Lung microvascular endothelial cell (primary cell): Measurements from ENCODE around the gene TDRD7. TPM values are rescaled to one million over a fixed set of nuclear protein-coding genes. Genes with fewer than 3 reads are reported as not detected.

Experiments
- DNase-seq, 2 donors: peaks; one replicate each; pipeline versions ENCODE4 v3.0.0 to v3.0.0-alpha.2; 2010; ENCODE audit warnings: low read depth in 2 of 2
- total RNA-seq: library from RNA; depleted of rRNA; stranded (reverse); fragments of >200 nt; gene quantifications from 2 replicates; pipeline ENCODE4 v1.2.1, GENCODE V29; 2014

TDRD7 gene
- total RNA-seq, 1 donor from 2014 or later = 11.3 TPM

DNA sequence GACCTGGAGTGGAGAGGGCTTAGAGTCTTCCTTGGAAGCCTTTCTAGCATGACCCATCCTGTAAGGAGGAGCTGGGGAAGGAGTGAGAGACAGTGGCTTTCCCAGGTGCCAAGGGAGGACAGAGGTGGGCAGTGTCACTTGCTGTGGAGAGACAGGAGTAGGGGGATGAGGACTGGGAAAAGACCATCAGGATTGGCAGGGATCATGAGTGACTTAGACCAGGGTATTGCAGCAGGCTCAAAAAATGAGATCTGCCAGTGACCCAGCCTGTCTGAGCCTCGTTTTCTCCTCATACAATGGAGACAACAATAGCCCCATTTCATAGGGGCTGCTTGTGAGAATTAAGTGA lies 91.9 kb downstream of the TDRD7 start:
- no peak for DNase-seq

GRCh38 chr9:97504381-97505216 lies 92.7 kb downstream of the TDRD7 start:
- DNase-seq = peak; percentile 39 to 86

- no peak for DNase-seq
These were observed 93.9 kb downstream of the TDRD7 start for GRCh38 chr9:97505845-97506244.

GRCh38 chr9:97506306-97506705 lies 94.4 kb downstream of the TDRD7 start:
- no peak for DNase-seq

DNA sequence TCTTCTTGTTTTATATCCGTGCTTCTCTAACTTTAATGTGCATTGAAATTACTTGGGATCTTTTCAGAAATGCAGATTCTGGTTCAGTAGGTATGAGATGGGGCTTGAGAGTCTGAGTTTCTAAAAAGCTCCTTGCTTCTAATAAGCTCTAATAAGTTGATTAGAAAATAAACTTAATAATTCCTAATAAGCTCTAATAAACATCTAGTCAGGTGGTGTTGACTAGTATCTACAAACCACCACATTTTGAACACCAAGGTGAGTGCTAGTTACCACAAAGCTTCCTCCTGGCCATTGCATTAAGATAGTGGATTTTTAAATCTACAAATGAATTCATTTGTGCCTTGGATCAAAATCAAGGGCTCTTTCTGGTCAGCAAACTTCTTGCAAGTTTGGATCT lies 94.9 kb downstream of the TDRD7 start:
- DNase-seq = no peak

- DNase-seq = no peak
These were observed 95.6 kb downstream of the TDRD7 start for GRCh38 chr9:97507428-97507984.

DNA sequence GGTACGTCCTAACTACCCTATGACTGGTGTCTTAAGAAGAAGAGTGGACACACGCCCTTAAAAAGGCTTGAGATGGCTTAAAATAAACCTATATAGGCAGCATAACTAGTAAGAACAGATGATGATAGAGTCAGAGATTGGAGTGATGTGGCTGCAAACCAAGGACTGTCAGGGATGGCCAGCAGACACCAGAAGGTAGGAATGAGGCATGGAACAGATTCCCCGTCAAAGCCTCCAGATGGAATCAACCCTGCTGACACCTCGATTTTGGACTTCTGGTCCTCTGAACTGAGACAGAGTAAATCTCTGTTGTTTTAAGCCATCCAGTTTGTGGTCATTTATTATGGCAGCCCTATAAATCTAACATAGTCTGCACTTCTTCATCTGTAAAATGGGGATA lies 97.0 kb downstream of the TDRD7 start:
- no peak for DNase-seq

- DNase-seq = peak; percentile 97 to 99
These were observed 99.1 kb downstream of the TDRD7 start for GRCh38 chr9:97510797-97511654.

DNA sequence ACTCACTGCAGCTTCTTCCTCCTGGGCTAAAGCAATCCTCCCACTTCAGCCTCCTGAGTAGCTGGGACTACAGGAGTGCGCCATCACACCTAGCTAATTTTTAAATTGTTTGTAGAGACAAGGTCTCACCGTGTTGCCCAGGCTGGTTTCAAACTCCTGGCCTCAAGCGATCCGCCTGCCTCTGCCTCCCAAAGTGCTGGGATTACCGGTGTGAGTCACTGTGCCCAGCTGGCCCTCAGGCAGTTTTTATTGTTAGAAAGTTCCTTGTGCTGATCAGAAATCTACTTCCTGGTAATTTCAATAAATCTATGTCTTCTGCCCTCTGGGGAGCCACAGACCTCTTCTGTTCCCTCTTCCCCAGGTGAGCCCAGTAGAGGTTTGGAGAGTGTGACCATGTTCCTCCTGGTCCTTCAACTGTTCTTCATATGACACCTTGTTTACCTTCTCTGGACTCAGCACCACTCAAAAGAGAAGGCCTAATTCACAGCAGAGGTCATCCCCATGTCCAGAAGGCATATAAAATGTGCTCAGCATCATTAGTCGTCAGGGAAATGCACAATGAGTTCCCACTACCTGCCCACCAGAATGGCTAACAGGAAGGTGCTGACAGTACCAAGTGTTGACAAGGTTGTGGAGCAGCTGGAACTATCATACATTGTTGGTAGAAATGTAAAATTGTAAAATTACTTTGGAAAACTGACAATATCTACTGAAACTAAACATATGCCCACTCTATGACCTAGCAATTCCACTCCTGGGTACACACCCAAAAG lies 99.9 kb downstream of the TDRD7 start:
- DNase-seq = peak in 1 of 2 donors; percentile 51

DNA sequence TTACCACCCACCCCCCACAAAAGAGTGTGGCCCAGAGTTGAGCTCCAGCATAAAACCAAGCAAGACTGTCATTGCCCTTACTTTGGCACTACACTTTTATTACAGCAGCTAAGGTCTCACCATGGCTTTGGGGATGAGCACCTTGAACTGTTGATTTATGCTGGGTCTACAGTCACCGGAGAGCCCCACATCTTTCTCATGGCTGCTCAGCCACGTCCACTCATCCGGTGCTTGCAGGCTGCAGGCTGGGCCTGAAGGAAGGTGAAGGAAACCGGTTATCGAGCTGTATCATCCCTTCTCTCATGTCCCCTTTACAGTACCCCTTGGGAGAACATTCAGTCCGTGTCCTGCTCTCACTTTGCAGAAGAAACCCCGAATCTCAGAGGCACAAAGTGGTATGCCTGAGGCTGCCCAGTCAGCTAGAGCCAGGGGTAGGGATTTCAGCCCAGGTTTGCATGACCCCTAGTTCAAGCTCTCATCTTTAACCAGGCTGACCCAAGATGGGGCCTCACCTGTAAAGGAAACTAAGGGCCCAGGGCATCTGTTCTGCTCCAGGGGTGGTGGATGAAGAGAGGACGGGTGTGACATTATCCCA lies 101.2 kb downstream of the TDRD7 start:
- DNase-seq = no peak

DNA sequence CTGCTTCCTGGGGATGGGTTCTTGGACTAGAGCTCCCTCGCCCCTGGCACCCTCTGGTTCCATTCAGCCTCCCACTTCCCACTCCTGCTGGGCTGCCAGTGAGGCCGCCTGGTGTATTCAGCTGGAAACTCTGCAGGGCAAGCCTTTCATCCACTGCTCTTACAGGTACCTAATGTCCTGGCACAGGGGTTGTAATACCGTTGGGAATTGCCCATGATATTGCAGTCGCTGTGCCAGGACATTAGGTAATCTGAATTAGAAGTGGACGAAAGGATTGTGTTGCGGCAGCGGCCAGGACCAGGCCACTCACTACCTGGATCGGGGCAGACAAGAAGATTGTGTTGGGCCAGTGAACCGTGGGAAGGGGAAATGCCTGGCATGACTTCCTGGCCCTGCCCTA lies 102.6 kb downstream of the TDRD7 start:
- peak; percentile 21 to 70 for DNase-seq

DNA sequence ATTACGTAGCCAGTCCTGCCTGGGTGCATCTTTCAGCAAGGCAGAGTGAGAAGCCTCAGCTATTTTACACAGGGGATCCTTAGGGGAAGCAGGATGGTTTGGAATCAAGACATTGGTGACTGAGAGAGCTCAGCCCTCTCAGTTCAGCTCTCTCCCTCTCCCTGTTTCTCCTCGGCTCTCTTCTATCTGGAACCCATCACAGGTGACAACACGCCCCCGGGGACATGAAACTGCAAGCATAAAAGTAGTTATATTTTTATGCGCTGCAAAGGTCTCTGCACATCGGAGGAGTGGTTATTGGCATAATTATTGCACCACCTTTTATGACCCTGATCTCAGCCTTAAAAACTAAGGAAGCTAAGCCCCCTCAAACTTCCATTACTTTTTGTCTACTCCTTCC lies 103.8 kb downstream of the TDRD7 start:
- no peak for DNase-seq

DNA sequence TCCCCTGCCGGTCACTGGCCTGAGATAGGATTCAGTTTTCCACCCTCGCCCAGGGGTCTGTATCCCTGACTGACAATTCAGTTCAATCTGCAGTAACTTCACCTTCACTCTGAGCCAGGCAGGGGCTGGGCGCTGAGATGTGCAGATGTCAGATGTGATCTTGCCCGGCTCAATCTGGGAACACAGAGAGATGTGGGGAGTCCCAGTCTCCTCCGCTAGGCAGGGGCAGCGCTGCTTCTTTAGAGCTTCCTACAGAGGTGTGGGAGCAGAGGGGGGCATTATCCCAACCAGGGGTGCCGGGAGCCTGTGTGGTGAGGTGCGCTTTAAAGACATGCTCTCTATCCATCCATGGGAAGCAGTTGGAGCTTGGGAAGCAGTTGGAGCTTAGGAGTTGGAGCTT lies 104.2 kb downstream of the TDRD7 start:
- no peak for DNase-seq

- no peak for DNase-seq
These were observed 105.6 kb downstream of the TDRD7 start for GRCh38 chr9:97517331-97518089.

GRCh38 chr9:97518166-97518908 lies 106.4 kb downstream of the TDRD7 start:
- no peak for DNase-seq

DNA sequence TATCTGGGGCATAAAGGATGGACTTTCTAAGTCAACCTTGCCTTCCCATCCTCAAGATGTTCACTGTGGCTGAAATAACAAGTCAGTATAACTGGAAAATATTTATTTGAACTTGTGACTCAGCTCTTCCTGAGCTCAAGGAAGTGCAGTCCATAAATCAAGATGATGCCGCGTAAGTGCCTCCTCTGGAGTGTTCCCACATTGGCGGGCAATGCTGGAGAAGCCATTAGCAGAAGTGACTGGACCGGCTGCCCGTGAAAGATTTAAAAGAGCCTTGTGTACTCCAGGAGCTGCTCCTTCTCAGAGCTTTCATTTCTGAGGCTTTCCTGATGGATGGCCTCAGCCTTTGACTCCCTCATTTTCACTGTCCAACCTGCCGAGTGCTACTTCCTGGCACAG lies 107.0 kb downstream of the TDRD7 start:
- peak; percentile 50 to 98 for DNase-seq

- no peak for DNase-seq
These were observed 107.6 kb downstream of the TDRD7 start for GRCh38 chr9:97519441-97519970.

DNA sequence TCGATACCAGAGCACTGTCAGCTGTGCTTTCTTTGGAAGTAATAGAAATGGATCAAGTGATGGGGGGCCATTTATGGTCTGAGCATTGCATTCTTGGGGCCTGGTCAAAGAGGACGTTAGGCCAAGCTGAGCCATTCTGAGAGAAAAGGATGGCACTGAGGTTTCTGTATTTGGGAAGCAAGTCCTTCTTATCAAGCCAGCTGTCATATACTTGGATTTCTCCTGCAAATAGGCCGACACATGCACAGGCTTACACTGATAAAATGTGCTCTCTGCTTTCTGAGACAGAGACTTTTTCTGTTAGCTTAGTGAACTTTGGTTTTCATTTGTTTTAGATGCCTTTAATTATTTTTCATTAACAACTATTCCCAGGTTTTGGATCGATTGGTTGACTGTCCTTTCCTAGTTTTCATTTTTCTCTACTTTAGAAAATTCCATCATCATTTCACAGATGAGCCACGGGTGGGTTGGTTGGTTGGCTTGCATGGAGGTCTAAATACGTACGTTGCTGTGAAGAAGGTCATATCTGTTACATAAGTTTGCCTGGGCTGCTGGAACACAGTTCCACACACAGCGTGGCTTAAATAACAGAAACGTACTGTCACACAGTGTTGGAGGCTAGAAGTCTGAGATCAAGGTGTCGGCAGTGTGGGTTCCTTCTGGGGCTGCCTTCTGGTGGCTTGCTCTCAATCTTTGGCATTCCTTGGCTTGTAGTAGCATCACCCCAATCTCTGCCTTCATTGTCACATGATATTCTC lies 109.9 kb downstream of the TDRD7 start:
- no peak for DNase-seq

GRCh38 chr9:97524424-97524823 lies 112.5 kb downstream of the TDRD7 start:
- no peak for DNase-seq
